ENCODE data around the gene FRMPD2. TPM values are rescaled to one million over a fixed set of nuclear protein-coding genes. Genes with fewer than 3 reads are reported as not detected.
A peak's percentile ranks its signal among the peaks of the same experiment; 100 is the strongest.

The FRMPD2 gene, protein sequence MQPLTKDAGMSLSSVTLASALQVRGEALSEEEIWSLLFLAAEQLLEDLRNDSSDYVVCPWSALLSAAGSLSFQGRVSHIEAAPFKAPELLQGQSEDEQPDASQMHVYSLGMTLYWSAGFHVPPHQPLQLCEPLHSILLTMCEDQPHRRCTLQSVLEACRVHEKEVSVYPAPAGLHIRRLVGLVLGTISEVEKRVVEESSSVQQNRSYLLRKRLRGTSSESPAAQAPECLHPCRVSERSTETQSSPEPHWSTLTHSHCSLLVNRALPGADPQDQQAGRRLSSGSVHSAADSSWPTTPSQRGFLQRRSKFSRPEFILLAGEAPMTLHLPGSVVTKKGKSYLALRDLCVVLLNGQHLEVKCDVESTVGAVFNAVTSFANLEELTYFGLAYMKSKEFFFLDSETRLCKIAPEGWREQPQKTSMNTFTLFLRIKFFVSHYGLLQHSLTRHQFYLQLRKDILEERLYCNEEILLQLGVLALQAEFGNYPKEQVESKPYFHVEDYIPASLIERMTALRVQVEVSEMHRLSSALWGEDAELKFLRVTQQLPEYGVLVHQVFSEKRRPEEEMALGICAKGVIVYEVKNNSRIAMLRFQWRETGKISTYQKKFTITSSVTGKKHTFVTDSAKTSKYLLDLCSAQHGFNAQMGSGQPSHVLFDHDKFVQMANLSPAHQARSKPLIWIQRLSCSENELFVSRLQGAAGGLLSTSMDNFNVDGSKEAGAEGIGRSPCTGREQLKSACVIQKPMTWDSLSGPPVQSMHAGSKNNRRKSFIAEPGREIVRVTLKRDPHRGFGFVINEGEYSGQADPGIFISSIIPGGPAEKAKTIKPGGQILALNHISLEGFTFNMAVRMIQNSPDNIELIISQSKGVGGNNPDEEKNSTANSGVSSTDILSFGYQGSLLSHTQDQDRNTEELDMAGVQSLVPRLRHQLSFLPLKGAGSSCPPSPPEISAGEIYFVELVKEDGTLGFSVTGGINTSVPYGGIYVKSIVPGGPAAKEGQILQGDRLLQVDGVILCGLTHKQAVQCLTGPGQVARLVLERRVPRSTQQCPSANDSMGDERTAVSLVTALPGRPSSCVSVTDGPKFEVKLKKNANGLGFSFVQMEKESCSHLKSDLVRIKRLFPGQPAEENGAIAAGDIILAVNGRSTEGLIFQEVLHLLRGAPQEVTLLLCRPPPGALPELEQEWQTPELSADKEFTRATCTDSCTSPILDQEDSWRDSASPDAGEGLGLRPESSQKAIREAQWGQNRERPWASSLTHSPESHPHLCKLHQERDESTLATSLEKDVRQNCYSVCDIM (N-terminal part only)
- total RNA-seq (2022): 0.12 TPM in 1 of 2 replicates, not detected in the other
- percentile 8 among the genes with signal in this experiment for Bru-seq, nascent RNA
- percentile 4 among the genes with signal in this experiment for BruChase-seq, experiment 1, labeled RNA remaining after a 2-hour chase
- percentile 9 among the genes with signal in this experiment for BruChase-seq, experiment 2, labeled RNA remaining after a 6-hour chase
- long read RNA-seq: 0 reads

DNA sequence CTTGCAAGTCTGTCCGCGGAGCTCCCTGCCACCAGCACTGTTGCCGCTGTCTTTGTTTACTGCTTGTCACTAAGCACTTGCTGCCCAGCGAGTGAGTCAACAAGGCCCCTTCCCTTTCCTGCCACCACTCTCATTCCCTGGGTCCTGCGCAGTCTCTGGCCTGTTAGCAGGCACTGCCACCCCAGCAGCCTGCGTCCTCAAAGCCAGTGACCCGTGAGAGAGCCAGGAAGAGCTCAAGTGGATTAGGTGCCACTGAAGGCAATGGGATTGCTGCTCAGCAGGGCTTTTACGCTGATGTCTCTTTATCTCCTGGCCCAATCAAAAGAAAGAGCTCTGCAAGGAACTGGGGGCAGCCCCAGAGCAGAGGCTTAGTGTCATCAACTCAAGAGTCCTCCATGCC is at the start of gene FRMPD2:
Gene FRMPD2 (minus strand): TSS at position 61 of the 400 bp plus-strand sequence. CDS start 129 bp downstream, outside the sequence.
- Histone ChIP-seq H3K27me3 (replicated peaks; ENCODE audit: control insufficient read depth, insufficient read depth, low read length) (no peaks in the 10 kb centered on the region), H3K4me3 (ENCODE audit: low read depth, low read length) (no peak within 1 kb of the TSS), H3K9me3 (no peaks in the 10 kb centered on the region; the same call in 1 of the 2 replicates), H3K4me1 (no peaks in the 10 kb centered on the region), H3K36me3 (ENCODE audit: control insufficient read depth, insufficient read depth, low read length) (no peaks in the 10 kb centered on the region)
- intact Hi-C loops (cut with micrococcal nuclease; ENCODE audit: unreplicated experiment): no loop called here
- no peaks in the 10 kb centered on the region for H3K4me1 Mint-ChIP-seq (ENCODE audit: low read depth, unreplicated experiment)
- H3K27ac Mint-ChIP-seq (ENCODE audit: unreplicated experiment): no peak within 1 kb of the TSS
- peaks cover 6% of the 10 kb centered on the region for H3K27me3 Mint-ChIP-seq (ENCODE audit: insufficient read depth, unreplicated experiment)
- no peak for DNase-seq
- BruUV-seq (replicated peaks): no TSS peak
- CTCF ChIA-PET: no interaction called here
- H3K36me3 Mint-ChIP-seq (ENCODE audit: insufficient read depth, unreplicated experiment): no peaks in the 10 kb centered on the region
- no peaks in the 10 kb centered on the region for H3K9me3 Mint-ChIP-seq (ENCODE audit: unreplicated experiment)
- POLR2A ChIA-PET: no interaction called here
- TF ChIP-seq, protein P1, sequence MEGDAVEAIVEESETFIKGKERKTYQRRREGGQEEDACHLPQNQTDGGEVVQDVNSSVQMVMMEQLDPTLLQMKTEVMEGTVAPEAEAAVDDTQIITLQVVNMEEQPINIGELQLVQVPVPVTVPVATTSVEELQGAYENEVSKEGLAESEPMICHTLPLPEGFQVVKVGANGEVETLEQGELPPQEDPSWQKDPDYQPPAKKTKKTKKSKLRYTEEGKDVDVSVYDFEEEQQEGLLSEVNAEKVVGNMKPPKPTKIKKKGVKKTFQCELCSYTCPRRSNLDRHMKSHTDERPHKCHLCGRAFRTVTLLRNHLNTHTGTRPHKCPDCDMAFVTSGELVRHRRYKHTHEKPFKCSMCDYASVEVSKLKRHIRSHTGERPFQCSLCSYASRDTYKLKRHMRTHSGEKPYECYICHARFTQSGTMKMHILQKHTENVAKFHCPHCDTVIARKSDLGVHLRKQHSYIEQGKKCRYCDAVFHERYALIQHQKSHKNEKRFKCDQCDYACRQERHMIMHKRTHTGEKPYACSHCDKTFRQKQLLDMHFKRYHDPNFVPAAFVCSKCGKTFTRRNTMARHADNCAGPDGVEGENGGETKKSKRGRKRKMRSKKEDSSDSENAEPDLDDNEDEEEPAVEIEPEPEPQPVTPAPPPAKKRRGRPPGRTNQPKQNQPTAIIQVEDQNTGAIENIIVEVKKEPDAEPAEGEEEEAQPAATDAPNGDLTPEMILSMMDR (IDR thresholded peaks at IDR 0.05; ENCODE audit: insufficient read depth in 1 of 2, low read depth in 1 of 2, low read length in 1 of 2, severe bottlenecking in 1 of 2, unreplicated experiment in 1 of 2): no peak
- H3K4me3 Mint-ChIP-seq (ENCODE audit: unreplicated experiment): no peak within 1 kb of the TSS

- no peak overlapping the region for H3K4me3 Mint-ChIP-seq (ENCODE audit: unreplicated experiment)
- H3K27me3 Mint-ChIP-seq (ENCODE audit: insufficient read depth, unreplicated experiment): no peaks in the 10 kb centered on the region
- no peak for DNase-seq
- CTCF ChIA-PET: no interaction called here
- no peaks in the 10 kb centered on the region for H3K9me3 Mint-ChIP-seq (ENCODE audit: unreplicated experiment)
- H3K27ac Mint-ChIP-seq (ENCODE audit: unreplicated experiment): no peak overlapping the region
- no peaks in the 10 kb centered on the region for H3K36me3 Mint-ChIP-seq (ENCODE audit: insufficient read depth, unreplicated experiment)
- no peaks in the 10 kb centered on the region for H3K4me1 ChIP-seq
- BruUV-seq (replicated peaks): no TSS peak
- intact Hi-C loops (cut with micrococcal nuclease; ENCODE audit: unreplicated experiment): no loop called here
- no peak overlapping the region for H3K4me3 ChIP-seq (ENCODE audit: low read depth, low read length)
- TF ChIP-seq, protein P1 (IDR thresholded peaks at IDR 0.05; ENCODE audit: insufficient read depth in 1 of 2, low read depth in 1 of 2, low read length in 1 of 2, severe bottlenecking in 1 of 2, unreplicated experiment in 1 of 2): no peak
- POLR2A ChIA-PET: no interaction called here
- no peaks in the 10 kb centered on the region for H3K9me3 ChIP-seq
- H3K36me3 ChIP-seq (ENCODE audit: control insufficient read depth, insufficient read depth, low read length): no peaks in the 10 kb centered on the region
- no peaks in the 10 kb centered on the region for H3K4me1 Mint-ChIP-seq (ENCODE audit: low read depth, unreplicated experiment)
- H3K27me3 ChIP-seq (replicated peaks; ENCODE audit: control insufficient read depth, insufficient read depth, low read length): no peaks in the 10 kb centered on the region
Measured at GRCh38 chr10:48322017-48322416, 47.5 kb upstream of the FRMPD2 start.

Data from Caco-2 (cell line).